ENCODE results near the gene C16orf92. TPM values are rescaled to one million over a fixed set of nuclear protein-coding genes. Genes with fewer than 3 reads are reported as not detected.

Gene C16orf92
- total RNA-seq, 1 donor from 2014 or later: not detected

DNA sequence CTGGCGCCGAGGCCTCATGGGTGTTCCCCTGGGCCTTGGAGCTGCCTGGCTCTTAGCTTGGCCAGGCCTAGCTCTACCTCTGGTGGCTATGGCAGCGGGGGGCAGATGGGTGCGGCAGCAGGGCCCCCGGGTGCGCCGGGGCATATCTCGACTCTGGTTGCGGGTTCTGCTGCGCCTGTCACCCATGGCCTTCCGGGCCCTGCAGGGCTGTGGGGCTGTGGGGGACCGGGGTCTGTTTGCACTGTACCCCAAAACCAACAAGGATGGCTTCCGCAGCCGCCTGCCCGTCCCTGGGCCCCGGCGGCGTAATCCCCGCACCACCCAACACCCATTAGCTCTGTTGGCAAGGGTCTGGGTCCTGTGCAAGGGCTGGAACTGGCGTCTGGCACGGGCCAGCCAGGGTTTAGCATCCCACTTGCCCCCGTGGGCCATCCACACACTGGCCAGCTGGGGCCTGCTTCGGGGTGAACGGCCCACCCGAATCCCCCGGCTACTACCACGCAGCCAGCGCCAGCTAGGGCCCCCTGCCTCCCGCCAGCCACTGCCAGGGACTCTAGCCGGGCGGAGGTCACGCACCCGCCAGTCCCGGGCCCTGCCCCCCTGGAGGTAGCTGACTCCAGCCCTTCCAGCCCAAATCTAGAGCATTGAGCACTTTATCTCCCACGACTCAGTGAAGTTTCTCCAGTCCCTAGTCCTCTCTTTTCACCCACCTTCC, 35.5 kb upstream of the C16orf92 start:
- H3K4me3 ChIP-seq: no peak overlapping the region
- no peak overlapping the region for H3K9ac ChIP-seq
- Mint-ChIP-seq H3K4me1 (peaks cover 7% of the 10 kb centered on the region), H3K4me3 (no peak overlapping the region), H3K36me3 (peaks cover 35% of the 10 kb centered on the region), H3K27me3 (ENCODE audit: insufficient read depth, low read depth) (peaks cover 4% of the 10 kb centered on the region), H3K9me3 (no peaks in the 10 kb centered on the region), H3K27ac (peak overlapping the region; percentile 9)
- TF ChIP-seq EZH2phosphoT487 (IDR thresholded peaks at IDR 0.05) (no peak), EZH2 (IDR thresholded peaks at IDR 0.05) (no peak)
- TF ChIP-seq, protein P1, sequence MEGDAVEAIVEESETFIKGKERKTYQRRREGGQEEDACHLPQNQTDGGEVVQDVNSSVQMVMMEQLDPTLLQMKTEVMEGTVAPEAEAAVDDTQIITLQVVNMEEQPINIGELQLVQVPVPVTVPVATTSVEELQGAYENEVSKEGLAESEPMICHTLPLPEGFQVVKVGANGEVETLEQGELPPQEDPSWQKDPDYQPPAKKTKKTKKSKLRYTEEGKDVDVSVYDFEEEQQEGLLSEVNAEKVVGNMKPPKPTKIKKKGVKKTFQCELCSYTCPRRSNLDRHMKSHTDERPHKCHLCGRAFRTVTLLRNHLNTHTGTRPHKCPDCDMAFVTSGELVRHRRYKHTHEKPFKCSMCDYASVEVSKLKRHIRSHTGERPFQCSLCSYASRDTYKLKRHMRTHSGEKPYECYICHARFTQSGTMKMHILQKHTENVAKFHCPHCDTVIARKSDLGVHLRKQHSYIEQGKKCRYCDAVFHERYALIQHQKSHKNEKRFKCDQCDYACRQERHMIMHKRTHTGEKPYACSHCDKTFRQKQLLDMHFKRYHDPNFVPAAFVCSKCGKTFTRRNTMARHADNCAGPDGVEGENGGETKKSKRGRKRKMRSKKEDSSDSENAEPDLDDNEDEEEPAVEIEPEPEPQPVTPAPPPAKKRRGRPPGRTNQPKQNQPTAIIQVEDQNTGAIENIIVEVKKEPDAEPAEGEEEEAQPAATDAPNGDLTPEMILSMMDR (IDR thresholded peaks at IDR 0.05): no peak
- H3K27me3 ChIP-seq: no peaks in the 10 kb centered on the region
- H3K79me2 ChIP-seq (ENCODE audit: low read depth): no peaks in the 10 kb centered on the region
- H3K27ac ChIP-seq: no peak overlapping the region
- no peaks in the 10 kb centered on the region for H3K36me3 ChIP-seq
- no peak for DNase-seq (ENCODE audit: low spot score)
- no peaks in the 10 kb centered on the region for H3K4me1 ChIP-seq
- H3K4me2 ChIP-seq: no peak overlapping the region
- H4K20me1 ChIP-seq (ENCODE audit: low read depth): no peaks in the 10 kb centered on the region
- no peaks in the 10 kb centered on the region for H3F3A ChIP-seq (ENCODE audit: low read depth)
- no peaks in the 10 kb centered on the region for H3K9me3 ChIP-seq (ENCODE audit: low read depth)
- no peak overlapping the region for H2AFZ ChIP-seq (replicated peaks)

DNA sequence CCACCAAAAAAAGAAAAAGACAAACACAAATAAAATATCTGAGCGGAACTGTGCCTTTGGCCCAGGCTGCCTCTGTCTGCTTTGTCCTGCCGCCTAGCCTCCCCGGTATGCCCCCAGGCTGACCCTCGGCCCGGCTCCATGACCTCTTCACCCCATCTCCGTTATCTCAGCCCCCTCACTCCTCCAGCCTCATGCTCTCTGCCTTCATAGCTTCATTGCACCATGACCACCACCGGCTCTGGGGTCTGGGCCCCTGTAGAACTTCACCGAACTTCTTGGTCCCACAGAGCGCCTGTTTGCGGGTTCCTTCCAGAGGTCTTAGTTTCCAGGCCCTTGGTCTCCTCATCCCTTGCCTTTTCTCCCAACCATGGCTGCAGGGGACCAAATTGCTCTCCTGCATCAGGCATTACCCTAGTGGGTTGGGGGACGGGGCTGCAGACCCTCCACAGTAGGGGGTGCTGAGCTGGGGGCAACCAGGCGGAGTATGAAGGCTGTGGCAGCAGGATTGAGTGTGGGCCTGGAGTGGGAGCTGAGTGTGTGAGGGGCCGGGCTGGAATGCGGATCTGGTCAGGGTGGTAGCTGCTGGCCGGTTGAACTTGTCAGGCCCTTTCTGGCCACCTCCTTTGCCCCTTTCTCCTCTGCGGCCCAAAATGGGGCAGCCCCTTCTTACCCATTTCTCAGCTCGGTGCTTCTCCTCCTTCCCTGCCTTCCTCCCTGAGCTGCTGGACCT, 34.5 kb upstream of the C16orf92 start:
- Mint-ChIP-seq H3K4me3 (peak overlapping the region; percentile 52), H3K9me3 (no peaks in the 10 kb centered on the region), H3K36me3 (peaks cover 29% of the 10 kb centered on the region), H3K27me3 (ENCODE audit: insufficient read depth, low read depth) (peaks cover 6% of the 10 kb centered on the region), H3K27ac (peak overlapping the region; percentile 44), H3K4me1 (peaks cover 9% of the 10 kb centered on the region)
- no peak overlapping the region for H3K4me3 ChIP-seq
- no peak for DNase-seq (ENCODE audit: low spot score)
- no peaks in the 10 kb centered on the region for H3K79me2 ChIP-seq (ENCODE audit: low read depth)
- no peak overlapping the region for H2AFZ ChIP-seq (replicated peaks)
- TF ChIP-seq EZH2phosphoT487 (IDR thresholded peaks at IDR 0.05): no peak
- TF ChIP-seq EZH2 (IDR thresholded peaks at IDR 0.05): no peak
- TF ChIP-seq, protein P1 (IDR thresholded peaks at IDR 0.05): no peak
- H3K27me3 ChIP-seq: no peaks in the 10 kb centered on the region
- H3K27ac ChIP-seq: no peak overlapping the region
- H3K9ac ChIP-seq: no peak overlapping the region
- no peaks in the 10 kb centered on the region for H4K20me1 ChIP-seq (ENCODE audit: low read depth)
- H3F3A ChIP-seq (ENCODE audit: low read depth): peaks cover 3% of the 10 kb centered on the region
- no peaks in the 10 kb centered on the region for H3K9me3 ChIP-seq (ENCODE audit: low read depth)
- H3K4me2 ChIP-seq: no peak overlapping the region
- H3K4me1 ChIP-seq: no peaks in the 10 kb centered on the region
- no peaks in the 10 kb centered on the region for H3K36me3 ChIP-seq

DNA sequence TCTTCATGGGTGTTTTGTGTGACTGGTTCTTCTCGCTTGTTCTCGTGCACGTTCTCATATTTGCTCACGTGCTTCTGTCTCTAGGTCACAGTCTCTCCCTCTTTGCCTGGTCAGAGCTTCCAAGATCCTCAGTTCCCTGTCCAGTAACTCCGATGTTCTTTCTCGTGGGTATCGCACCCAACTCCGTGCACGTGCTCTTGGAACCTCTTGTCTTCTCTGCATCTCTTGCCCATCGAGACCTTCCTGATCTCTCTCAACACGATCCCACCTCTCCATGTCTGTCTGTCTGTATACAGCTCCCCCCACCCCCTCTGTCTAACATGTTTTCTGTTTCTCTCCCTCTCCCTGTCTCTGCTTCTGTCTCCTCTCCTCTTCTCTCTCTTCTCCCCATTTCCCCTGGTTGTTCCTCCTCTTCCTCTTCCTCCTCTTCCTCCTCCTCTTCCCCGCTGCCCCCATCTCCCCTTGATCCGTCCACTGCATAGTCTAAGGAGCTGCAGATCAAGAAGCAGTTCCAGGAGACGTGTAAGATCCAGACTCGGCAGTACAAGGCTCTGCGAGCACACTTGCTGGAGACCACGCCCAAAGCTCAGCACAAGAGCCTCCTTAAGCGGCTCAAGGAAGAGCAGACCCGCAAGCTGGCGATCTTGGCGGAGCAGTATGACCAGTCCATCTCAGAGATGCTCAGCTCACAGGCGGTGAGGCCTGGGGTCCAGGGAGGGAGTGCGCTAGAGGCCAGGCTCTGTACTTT, 33.7 kb upstream of the C16orf92 start:
- H3K4me1 Mint-ChIP-seq: peaks cover 11% of the 10 kb centered on the region
- Histone ChIP-seq H4K20me1 (ENCODE audit: low read depth) (no peaks in the 10 kb centered on the region), H3K4me1 (peaks cover under 1% of the 10 kb centered on the region), H3K36me3 (no peaks in the 10 kb centered on the region), H3K27ac (no peak overlapping the region), H3K4me3 (no peak overlapping the region), H3F3A (ENCODE audit: low read depth) (peaks cover 4% of the 10 kb centered on the region), H3K4me2 (no peak overlapping the region), H3K9me3 (ENCODE audit: low read depth) (no peaks in the 10 kb centered on the region), H3K79me2 (ENCODE audit: low read depth) (no peaks in the 10 kb centered on the region), H2AFZ (replicated peaks) (no peak overlapping the region), H3K9ac (no peak overlapping the region), H3K27me3 (no peaks in the 10 kb centered on the region)
- peaks cover 6% of the 10 kb centered on the region for H3K27me3 Mint-ChIP-seq (ENCODE audit: insufficient read depth, low read depth)
- peaks cover 25% of the 10 kb centered on the region for H3K36me3 Mint-ChIP-seq
- peak overlapping the region; percentile 4 for H3K4me3 Mint-ChIP-seq
- no peak for DNase-seq (ENCODE audit: low spot score)
- H3K9me3 Mint-ChIP-seq: no peaks in the 10 kb centered on the region
- H3K27ac Mint-ChIP-seq: peak overlapping the region; percentile 44
- TF ChIP-seq EZH2 (IDR thresholded peaks at IDR 0.05): no peak
- TF ChIP-seq, protein P1 (IDR thresholded peaks at IDR 0.05): no peak
- TF ChIP-seq EZH2phosphoT487 (IDR thresholded peaks at IDR 0.05): no peak

All from neural progenitor cell (in vitro differentiated cells).